K562 (cell line): Measurements from ENCODE around the gene ZNF480. TPM values are rescaled to one million over a fixed set of nuclear protein-coding genes. Genes with fewer than 3 reads are reported as not detected.

Experiments
- polyA plus RNA-seq, 8 experiments: library from polyadenylated mRNA; depleted of rRNA in 4 of 8; stranded (reverse) in 5 of 8; unstranded in 3 of 8; fragments of >200 nt; fragmentation: Nextera tagmentation in 2 of 8; fragmentation: Illumina TruSeq in 1 of 8; extraction: Ambion mirVana in 2 of 8; extraction: Trizol in 1 of 8; gene quantifications; 2 replicates each; pipeline versions ENCODE4 v1.2.1 to v1.2.3, GENCODE V29; 2011 to 2014; ENCODE audit warnings: inconsistent platforms in 1 of 8, missing spikeins in 1 of 8
- total RNA-seq, 7 experiments: library from RNA; depleted of rRNA in 6 of 7; stranded (reverse); fragments of >200 nt in 6 of 7; fragmentation: Illumina TruSeq in 2 of 7; extraction: Trizol in 2 of 7; gene quantifications; 2 replicates each; pipeline versions ENCODE4 v1.2.1 to v1.2.3, GENCODE V29; 2011 to 2021; ENCODE audit warnings: low replicate concordance in 1 of 7
- TF ChIP-seq, protein P1 (sequence below): fragments of 450-650 bp; IDR thresholded peaks from 2 replicates; pipeline ENCODE4 v1.6.1; 2016; ENCODE audit warnings: mild to moderate bottlenecking, moderate library complexity

Gene ZNF480
- total and polyA plus RNA-seq, 9 of the 15 experiments (the other 6 are each of a cell fraction or from before 2014, with no cell fraction given): 10.4 to 31.1 (median 22.3) TPM

DNA sequence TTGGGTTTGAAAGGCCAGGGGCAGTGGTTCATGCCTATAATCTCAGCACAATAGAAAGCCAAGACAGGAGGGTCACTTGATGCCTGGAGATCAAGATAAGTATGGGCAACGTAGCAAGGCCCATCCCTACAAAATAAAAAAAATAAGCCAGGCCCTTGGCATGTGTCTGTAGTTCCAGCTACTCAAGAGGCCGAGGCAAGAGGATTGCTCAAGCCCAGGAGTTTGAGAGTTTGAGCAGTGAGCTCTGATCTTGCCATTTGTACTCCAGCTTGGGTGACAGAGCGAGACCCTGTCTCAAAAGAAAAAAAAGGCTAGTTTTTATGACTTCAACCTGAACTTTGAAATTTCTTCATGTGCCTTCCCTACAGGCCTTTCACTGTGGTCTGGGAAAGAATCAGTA lies 5.2 kb upstream of the ZNF480 start (continued):
- TF ChIP-seq, protein P1, sequence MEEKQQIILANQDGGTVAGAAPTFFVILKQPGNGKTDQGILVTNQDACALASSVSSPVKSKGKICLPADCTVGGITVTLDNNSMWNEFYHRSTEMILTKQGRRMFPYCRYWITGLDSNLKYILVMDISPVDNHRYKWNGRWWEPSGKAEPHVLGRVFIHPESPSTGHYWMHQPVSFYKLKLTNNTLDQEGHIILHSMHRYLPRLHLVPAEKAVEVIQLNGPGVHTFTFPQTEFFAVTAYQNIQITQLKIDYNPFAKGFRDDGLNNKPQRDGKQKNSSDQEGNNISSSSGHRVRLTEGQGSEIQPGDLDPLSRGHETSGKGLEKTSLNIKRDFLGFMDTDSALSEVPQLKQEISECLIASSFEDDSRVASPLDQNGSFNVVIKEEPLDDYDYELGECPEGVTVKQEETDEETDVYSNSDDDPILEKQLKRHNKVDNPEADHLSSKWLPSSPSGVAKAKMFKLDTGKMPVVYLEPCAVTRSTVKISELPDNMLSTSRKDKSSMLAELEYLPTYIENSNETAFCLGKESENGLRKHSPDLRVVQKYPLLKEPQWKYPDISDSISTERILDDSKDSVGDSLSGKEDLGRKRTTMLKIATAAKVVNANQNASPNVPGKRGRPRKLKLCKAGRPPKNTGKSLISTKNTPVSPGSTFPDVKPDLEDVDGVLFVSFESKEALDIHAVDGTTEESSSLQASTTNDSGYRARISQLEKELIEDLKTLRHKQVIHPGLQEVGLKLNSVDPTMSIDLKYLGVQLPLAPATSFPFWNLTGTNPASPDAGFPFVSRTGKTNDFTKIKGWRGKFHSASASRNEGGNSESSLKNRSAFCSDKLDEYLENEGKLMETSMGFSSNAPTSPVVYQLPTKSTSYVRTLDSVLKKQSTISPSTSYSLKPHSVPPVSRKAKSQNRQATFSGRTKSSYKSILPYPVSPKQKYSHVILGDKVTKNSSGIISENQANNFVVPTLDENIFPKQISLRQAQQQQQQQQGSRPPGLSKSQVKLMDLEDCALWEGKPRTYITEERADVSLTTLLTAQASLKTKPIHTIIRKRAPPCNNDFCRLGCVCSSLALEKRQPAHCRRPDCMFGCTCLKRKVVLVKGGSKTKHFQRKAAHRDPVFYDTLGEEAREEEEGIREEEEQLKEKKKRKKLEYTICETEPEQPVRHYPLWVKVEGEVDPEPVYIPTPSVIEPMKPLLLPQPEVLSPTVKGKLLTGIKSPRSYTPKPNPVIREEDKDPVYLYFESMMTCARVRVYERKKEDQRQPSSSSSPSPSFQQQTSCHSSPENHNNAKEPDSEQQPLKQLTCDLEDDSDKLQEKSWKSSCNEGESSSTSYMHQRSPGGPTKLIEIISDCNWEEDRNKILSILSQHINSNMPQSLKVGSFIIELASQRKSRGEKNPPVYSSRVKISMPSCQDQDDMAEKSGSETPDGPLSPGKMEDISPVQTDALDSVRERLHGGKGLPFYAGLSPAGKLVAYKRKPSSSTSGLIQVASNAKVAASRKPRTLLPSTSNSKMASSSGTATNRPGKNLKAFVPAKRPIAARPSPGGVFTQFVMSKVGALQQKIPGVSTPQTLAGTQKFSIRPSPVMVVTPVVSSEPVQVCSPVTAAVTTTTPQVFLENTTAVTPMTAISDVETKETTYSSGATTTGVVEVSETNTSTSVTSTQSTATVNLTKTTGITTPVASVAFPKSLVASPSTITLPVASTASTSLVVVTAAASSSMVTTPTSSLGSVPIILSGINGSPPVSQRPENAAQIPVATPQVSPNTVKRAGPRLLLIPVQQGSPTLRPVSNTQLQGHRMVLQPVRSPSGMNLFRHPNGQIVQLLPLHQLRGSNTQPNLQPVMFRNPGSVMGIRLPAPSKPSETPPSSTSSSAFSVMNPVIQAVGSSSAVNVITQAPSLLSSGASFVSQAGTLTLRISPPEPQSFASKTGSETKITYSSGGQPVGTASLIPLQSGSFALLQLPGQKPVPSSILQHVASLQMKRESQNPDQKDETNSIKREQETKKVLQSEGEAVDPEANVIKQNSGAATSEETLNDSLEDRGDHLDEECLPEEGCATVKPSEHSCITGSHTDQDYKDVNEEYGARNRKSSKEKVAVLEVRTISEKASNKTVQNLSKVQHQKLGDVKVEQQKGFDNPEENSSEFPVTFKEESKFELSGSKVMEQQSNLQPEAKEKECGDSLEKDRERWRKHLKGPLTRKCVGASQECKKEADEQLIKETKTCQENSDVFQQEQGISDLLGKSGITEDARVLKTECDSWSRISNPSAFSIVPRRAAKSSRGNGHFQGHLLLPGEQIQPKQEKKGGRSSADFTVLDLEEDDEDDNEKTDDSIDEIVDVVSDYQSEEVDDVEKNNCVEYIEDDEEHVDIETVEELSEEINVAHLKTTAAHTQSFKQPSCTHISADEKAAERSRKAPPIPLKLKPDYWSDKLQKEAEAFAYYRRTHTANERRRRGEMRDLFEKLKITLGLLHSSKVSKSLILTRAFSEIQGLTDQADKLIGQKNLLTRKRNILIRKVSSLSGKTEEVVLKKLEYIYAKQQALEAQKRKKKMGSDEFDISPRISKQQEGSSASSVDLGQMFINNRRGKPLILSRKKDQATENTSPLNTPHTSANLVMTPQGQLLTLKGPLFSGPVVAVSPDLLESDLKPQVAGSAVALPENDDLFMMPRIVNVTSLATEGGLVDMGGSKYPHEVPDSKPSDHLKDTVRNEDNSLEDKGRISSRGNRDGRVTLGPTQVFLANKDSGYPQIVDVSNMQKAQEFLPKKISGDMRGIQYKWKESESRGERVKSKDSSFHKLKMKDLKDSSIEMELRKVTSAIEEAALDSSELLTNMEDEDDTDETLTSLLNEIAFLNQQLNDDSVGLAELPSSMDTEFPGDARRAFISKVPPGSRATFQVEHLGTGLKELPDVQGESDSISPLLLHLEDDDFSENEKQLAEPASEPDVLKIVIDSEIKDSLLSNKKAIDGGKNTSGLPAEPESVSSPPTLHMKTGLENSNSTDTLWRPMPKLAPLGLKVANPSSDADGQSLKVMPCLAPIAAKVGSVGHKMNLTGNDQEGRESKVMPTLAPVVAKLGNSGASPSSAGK: 0 out of 2 replicates have a peak, but pooled peaks have one; percentile 4
